H4 (cell line): Measurements from ENCODE around the gene ZBTB7C. TPM values are rescaled to one million over a fixed set of nuclear protein-coding genes. Genes with fewer than 3 reads are reported as not detected.

Experiments
- DNase-seq: peaks from one replicate; pipeline ENCODE4 v3.0.0-alpha.2; 2015; ENCODE audit warnings: low spot score
- total RNA-seq: library from RNA; depleted of rRNA; stranded (reverse); fragments of >200 nt; shearing (Covaris generic); gene quantifications from 2 replicates; pipeline ENCODE4 v1.2.3, GENCODE V29; 2014

ZBTB7C gene
- total RNA-seq, 1 experiment from 2014 or later: 1.1 TPM

DNA sequence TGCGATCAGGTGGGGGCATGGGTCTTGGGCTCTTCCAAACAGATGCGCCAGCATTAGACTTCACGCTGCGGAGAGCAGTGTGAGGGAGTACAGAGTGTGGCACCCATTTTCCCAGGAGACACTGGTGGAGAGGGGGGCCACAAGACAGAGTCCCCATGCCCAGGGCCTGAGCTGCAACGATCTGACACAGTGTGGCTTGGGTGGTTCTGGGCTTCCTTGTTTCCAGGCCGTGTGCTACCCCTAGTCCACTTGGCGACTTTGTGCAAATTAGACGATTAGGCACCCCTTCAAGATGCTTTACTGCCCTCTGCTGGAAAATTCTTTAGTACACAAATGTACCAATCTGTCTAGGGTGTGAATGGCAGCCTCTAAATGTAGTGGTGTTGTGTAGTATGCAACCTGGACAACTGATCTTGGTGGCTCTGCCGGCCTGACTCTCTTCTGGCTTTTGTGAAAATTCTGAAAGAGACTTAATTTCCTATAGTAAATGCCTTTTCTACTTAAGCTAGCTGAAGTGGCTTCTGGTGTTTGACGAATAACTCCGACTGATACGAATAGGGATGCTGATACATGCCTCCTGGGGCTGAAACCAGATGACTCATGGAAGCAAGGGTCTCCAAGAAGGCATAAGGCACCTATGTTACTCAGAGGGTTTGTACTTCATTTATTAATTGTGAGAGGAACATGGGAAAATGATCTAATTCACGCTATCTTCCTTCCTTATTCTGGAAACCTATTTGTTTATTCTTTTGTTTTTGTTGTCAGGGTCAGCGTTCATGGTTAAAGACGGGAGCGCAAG, 386.5 kb downstream of the ZBTB7C start:
- DNase-seq: peak; percentile 82

GRCh38 chr18:48022021-48022420, 387.2 kb downstream of the ZBTB7C start:
- DNase-seq: no peak

DNA sequence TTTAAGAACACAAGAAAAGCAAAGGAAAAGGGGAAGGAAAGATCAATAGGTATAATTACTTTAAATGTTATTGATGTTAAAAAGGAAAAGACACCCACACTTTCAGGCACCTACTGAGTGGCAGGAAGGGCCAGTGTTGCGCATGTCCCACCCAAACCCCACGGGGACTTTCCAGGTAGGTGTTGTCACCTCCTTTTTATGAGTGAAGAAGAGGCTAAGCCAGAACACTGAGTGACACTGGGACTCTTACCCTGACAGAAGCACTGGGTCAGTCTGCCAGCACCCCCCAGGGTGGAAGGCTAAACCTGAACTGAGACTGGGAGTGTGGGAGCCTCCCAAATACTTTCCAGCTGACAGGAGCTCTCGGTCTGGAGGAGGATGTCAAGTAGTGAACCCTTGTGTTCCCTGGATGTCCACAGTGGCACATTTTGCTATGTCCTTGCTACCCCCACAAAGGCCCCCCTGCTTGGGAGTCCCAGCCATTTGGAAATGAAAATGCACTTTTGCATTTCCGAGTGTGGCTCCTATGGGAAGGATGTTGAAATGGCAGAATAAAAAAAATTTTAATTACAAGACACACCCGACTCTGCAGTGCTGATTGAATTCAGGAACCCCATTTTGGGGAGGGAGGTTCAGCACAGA, 387.8 kb downstream of the ZBTB7C start:
- no peak for DNase-seq

GRCh38 chr18:48020337-48021250, 388.6 kb downstream of the ZBTB7C start:
- no peak for DNase-seq

GRCh38 chr18:48019557-48020325, 389.4 kb downstream of the ZBTB7C start:
- no peak for DNase-seq

GRCh38 chr18:48018851-48019250, 390.3 kb downstream of the ZBTB7C start:
- no peak for DNase-seq

DNA sequence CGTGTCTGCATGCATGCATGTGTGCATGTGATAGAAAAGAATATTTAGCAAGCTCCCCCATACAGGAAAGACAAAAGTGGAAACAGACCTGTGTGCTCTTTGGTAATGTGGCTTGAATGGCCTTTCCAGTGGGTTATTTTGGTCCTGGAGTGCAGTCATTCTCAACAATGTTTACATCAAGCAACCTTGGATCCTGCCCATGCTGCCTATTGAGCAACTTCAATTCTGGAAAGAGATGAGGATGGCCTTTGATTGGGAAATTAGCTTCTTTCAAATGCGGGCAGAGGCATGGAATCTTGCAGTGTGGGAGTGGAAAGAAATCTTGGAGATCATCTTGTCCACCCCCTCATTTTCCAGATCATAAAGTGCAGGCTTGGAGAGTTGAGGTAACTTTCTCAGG, 391.5 kb downstream of the ZBTB7C start:
- peak; percentile 42 for DNase-seq

DNA sequence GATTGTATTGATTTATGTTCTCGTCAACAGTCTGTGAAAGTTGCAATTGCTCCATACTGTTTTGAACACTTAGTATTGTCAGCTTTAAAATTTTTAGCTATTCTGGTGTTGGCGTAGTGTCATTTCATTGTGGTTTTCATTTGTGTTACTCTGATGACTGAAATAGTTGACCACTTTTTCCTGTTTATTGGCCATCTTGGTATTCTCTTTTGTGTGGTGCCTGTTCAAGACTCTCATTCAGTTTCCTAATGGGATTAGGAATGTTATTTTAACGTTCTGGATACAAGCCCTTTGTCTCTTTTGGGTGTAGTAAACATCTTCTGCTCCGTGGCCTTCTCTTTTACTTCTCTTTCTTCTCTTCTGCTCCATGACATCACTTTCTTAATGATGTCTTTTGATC, 396.0 kb downstream of the ZBTB7C start:
- no peak for DNase-seq

GRCh38 chr18:48011926-48012465, 397.2 kb downstream of the ZBTB7C start:
- no peak for DNase-seq

DNA sequence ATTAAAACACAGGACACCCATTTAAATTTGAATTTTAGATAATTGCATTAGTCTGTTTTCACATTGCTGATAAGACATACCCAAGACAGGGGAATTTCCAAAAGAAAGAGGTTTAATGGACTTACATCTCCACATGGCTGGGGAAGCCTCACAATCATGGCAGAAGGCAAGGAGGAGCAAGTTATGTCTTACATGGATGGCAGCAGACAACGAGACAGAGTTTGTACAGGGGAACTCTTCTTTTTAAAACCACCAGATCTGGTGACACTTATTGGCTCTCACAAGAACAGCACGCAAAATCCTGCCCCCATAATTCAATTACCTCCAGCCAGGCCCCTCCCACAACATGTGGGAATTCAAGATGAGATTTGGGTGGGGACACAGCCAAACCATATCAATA, 398.9 kb downstream of the ZBTB7C start:
- DNase-seq: no peak

DNA sequence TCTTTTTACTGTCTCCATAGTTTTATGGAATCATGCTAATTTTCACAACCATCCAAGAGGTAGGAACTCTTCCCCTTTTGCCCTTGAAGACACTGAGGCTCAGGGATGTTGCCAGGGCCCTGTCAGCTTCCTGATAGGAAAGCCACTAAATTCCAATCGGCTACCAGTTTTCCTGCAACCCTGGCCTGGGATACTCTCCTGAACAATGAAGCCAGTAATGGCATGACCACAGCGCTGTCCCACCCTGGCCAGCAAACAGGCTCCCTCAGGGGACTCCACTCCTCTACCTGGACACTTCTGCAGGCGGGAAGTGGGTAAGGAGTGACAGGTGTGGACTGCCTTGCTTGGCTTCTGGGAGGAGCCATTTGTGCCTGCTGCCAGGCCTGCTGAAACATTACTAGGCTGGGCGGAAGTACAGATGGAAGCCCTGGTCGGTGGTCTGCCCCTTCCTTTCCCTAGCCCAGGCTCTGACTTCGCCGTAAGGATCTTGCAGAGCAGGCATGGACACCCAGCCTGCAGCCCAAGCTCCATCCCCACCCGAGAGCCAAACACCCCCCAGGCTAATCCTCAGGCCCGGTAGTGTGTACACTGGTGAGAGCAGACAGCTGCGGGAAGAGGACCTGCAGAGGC, 400.0 kb downstream of the ZBTB7C start:
- DNase-seq: no peak

GRCh38 chr18:48007955-48008701, 401.1 kb downstream of the ZBTB7C start:
- peak; percentile 55 for DNase-seq

- no peak for DNase-seq
Observed at GRCh38 chr18:48007381-48007780, 401.8 kb downstream of the ZBTB7C start.

DNA sequence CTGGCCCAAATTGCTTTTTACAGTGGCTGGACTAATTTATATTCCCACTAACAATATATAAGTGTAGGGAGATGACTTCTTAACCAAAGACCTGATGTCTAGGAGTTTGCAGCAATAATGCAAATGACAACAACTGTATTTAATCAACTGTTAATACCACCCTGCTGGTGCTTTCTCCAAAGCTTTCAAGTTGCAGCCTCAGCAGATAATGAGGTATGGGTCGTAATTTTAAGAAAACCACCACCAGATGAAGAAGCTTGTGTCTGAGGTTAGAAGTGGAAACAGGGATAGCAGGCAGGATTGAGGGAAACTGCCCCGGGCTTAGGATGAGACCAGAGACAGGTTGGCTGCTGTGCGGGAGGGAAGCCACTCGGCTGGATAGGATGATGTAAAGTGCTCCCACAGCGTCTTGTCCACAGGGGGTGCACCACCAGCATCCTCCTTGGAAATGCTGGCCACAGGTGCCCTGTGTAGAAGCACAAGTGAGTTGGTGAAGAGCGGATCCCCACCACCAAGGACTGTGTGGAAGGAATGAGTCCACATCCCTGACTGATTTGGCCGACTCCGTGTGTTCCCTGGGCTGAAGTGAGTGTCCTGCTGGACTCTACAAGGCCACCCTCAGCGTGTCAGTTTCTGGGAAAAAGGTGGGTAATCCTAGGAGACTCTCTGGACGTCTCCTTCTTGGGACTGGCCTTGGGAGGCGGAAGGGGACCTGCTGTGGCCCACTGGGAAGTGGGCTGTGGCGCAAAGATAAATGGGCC, 402.6 kb downstream of the ZBTB7C start:
- no peak for DNase-seq

DNA sequence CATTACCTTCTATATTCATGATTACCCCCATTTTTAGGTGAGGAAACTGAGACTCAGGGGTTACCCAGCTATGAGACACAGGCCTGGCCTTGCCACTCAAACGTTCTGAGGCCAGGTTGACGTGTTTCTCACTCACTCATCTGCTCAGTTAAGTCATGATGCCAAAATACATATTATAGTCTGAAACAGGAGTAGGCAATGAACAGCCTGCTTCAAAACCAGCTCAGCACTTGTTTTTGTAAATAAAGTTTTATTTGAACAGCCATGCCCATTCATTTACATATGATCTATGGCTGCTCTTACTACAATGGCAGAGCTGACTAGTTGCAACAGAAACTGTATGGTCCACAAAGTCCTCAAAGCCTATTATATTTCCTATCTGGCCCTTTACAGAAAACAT, 404.6 kb downstream of the ZBTB7C start:
- DNase-seq: no peak

DNA sequence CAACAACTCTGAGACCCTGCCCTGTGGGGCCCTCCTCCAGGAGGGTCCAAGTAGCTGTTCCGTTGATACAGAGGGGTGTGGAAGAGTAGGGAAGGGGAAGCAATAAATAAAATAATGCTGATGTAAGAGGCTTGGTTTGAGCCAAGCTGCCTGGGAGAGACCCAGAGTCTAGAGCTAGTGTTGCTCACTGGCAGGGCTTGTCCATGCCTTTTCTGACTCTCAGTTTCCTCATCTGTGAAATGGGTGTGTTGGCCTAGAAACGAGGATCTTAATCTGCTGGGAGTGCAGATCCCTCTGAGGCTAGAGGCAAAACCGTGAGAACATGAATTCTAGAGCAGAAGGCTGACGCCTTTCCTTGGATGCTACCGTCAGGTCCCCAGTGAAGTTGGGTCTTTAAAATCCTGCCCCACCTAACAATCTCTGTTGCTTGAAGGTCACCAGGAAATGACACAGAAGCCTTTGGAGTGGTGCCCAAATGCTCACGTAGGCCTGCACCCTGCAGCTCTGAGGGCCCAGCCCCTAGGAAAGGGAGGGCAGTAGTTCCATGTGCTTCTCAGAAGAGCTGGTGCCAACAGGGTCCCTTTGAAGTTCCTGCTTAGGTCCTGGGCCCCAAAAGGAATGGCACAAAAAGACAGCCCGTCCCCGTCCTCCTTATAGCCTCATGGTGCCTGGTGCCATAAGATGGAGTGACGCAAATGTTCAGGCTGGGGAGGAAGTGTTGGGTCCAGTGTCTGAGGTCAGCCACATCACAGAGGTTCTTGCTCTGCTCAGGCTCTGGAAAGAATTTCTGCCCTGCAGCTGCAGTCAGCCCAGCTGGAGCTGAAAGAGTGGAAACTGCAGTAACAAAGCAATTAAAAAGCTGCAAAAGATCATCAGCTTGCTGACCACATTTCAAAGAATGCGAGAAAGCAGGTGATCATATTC, 405.5 kb downstream of the ZBTB7C start:
- DNase-seq: peak; percentile 85

DNA sequence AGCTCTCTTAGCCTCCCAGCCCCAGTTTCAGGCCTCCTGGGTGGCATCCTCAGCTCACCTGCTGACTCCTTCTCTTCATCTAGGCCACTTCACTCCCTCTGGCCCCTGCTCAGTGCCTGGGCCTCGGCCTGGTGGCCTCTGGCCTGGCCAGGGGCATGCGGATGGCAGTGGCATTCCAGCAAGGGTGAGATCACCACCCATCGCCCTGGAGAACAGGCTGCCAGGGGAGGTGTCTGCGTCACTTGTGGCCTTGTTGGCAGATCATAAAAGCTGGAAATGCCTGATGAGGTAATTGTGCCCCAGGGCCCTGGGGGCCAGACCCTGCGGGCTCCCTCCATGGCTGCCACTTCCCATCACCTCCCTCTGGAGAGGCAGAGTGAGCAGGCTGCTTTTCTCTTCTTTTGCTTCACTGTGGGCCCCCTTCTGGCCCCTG, 406.2 kb downstream of the ZBTB7C start:
- DNase-seq: peak; percentile 95

GRCh38 chr18:48000701-48001100, 408.5 kb downstream of the ZBTB7C start:
- DNase-seq: no peak
